GM12864 (cell line): ENCODE measurements around the gene SPI1.

Experiments
- DNase-seq: peaks from one replicate; pipeline ENCODE4 v3.0.0-alpha.2; 2011; ENCODE audit warnings: low read depth
- H3K4me3 ChIP-seq: 2 replicates; pipeline ENCODE4 v1.5.1; 2011; ENCODE audit warnings: mild to moderate bottlenecking, low read depth, low read length, control low read depth
- CTCF ChIP-seq: IDR thresholded peaks from 2 replicates; pipeline ENCODE4 v1.5.1; 2011; ENCODE audit warnings: low read depth, mild to moderate bottlenecking, moderate library complexity, low read length, control low read depth, inconsistent platforms; ENCODE audit errors: missing control alignments

SPI1 gene

GRCh38 chr11:47403135-47403534, 24.8 kb upstream of the SPI1 start:
- TF ChIP-seq CTCF: no peak
- H3K4me3 ChIP-seq: no peak overlapping the region
- no peak for DNase-seq

GRCh38 chr11:47400768-47401279, 22.5 kb upstream of the SPI1 start:
- no peak for DNase-seq
- no peak for TF ChIP-seq CTCF
- H3K4me3 ChIP-seq: peak overlapping the region; percentile 9

GRCh38 chr11:47399860-47400767, 21.8 kb upstream of the SPI1 start:
- TF ChIP-seq CTCF: no peak
- peak overlapping the region; percentile 61 for H3K4me3 ChIP-seq
- DNase-seq: no peak

GRCh38 chr11:47398551-47398950, 20.2 kb upstream of the SPI1 start:
- TF ChIP-seq CTCF: no peak
- no peak overlapping the region for H3K4me3 ChIP-seq
- no peak for DNase-seq

GRCh38 chr11:47398011-47398410, 19.7 kb upstream of the SPI1 start:
- no peak overlapping the region for H3K4me3 ChIP-seq
- no peak for DNase-seq
- no peak for TF ChIP-seq CTCF

DNA sequence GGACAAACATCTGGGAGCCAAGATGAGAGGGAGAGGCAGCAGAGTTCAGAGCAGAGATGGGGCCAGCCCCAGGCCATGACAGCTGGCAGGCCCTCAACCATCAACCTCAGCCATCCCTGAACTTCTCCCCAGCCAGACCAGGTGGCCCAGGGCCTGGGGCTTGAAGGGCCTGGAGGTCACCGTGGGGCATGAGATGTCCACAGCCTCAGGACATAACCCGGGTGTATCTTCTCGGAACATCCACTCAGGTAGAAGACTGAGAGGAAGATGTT, 17.6 kb upstream of the SPI1 start:
- no peak overlapping the region for H3K4me3 ChIP-seq
- DNase-seq: no peak
- no peak for TF ChIP-seq CTCF
